Measurements from ENCODE around the gene ARHGEF19. TPM values are rescaled to one million over a fixed set of nuclear protein-coding genes. Genes with fewer than 3 reads are reported as not detected.
A peak's percentile ranks its signal among the peaks of the same experiment; 100 is the strongest.

The ARHGEF19 gene
- total and polyA plus RNA-seq, 9 of the 15 experiments (the other 6 are each of a cell fraction or from before 2014, with no cell fraction given), result 0.73 to 21.0 (median 5.2) TPM

DNA sequence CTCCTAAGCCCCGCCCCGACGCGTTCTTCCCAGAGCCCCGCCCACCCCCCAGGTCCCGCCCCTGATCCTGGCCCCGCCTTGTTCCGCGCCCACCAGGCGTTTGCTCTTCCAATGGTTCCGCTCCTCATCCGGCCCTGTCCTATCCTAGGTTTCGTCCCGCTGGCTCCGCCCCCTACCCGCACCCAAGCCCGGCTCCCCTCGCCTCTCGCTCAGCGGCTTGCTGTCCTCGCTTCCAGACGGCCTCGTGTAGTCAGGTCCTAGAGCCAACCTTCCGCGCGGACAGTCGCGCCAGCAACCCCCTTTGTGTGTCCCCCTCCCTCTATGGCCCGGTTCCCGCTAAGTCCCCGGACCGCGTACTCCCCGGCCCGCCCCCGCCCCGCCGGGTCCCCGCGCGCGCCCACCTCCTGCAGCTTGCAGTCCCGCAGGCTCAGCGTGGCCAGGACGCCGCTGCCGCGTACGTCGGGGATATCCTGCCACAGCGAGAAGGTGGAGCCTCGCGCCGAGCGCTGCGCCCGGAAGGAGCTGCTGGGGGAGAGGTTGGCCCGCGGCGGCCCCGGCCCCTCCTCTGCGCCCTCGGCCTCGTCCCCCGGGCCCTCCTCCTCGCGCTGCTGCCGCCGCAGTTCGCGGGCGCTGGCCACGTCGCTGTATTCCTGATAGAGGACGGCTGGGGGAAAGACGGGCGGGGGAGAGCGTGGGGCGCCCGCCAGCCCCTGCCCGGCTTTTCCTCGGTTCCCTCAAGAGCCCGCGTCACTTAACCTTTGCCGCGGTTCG is 5.7 kb downstream of the ARHGEF19 start (continued):
- TF ChIP-seq, protein P1, sequence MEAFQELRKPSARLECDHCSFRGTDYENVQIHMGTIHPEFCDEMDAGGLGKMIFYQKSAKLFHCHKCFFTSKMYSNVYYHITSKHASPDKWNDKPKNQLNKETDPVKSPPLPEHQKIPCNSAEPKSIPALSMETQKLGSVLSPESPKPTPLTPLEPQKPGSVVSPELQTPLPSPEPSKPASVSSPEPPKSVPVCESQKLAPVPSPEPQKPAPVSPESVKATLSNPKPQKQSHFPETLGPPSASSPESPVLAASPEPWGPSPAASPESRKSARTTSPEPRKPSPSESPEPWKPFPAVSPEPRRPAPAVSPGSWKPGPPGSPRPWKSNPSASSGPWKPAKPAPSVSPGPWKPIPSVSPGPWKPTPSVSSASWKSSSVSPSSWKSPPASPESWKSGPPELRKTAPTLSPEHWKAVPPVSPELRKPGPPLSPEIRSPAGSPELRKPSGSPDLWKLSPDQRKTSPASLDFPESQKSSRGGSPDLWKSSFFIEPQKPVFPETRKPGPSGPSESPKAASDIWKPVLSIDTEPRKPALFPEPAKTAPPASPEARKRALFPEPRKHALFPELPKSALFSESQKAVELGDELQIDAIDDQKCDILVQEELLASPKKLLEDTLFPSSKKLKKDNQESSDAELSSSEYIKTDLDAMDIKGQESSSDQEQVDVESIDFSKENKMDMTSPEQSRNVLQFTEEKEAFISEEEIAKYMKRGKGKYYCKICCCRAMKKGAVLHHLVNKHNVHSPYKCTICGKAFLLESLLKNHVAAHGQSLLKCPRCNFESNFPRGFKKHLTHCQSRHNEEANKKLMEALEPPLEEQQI (IDR thresholded peaks at IDR 0.05), result no peak
- TF ChIP-seq U2AF1 (optimal IDR thresholded peaks at IDR 0.05; ENCODE audit: low read depth, low read length) (peak; percentile 69), HNRNPL (IDR thresholded peaks at IDR 0.05; ENCODE audit: low read depth, low read length) (peak; percentile 79; the same call in 1 of the 2 replicates), ZFX (CRISPR knock-in tag; IDR thresholded peaks at IDR 0.05) (peak; percentile 68; the same call in 1 of the 2 replicates), TEAD2 (tag; IDR thresholded peaks at IDR 0.05) (no peak), ZNF41 (CRISPR knock-in tag; conservative IDR thresholded peaks at IDR 0.05) (no peak), TCF7L2 (IDR thresholded peaks at IDR 0.05; ENCODE audit: low read depth, low read length) (0 out of 2 replicates have a peak, but pooled peaks have one; percentile 21), TAF9B (IDR thresholded peaks at IDR 0.05; ENCODE audit: partially characterized antibody) (no peak), ZNF197 (CRISPR knock-in tag; IDR thresholded peaks at IDR 0.05; ENCODE audit: low read depth) (no peak), FOXK1 (CRISPR knock-in tag; IDR thresholded peaks at IDR 0.05; ENCODE audit: borderline replicate concordance) (no peak; the same call in 1 of the 2 replicates), NFE2 (IDR thresholded peaks at IDR 0.05; ENCODE audit: low read depth) (no peak), CXXC5 (CRISPR knock-in tag; IDR thresholded peaks at IDR 0.05) (peak; percentile 96), SNIP1 (IDR thresholded peaks at IDR 0.05; ENCODE audit: low read depth) (no peak), ZNF232 (CRISPR knock-in tag; IDR thresholded peaks at IDR 0.05) (no peak)
- TF ChIP-seq, protein P2, sequence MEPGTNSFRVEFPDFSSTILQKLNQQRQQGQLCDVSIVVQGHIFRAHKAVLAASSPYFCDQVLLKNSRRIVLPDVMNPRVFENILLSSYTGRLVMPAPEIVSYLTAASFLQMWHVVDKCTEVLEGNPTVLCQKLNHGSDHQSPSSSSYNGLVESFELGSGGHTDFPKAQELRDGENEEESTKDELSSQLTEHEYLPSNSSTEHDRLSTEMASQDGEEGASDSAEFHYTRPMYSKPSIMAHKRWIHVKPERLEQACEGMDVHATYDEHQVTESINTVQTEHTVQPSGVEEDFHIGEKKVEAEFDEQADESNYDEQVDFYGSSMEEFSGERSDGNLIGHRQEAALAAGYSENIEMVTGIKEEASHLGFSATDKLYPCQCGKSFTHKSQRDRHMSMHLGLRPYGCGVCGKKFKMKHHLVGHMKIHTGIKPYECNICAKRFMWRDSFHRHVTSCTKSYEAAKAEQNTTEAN (CRISPR knock-in tag; IDR thresholded peaks at IDR 0.05), result no peak
- TF ChIP-seq, protein P3, sequence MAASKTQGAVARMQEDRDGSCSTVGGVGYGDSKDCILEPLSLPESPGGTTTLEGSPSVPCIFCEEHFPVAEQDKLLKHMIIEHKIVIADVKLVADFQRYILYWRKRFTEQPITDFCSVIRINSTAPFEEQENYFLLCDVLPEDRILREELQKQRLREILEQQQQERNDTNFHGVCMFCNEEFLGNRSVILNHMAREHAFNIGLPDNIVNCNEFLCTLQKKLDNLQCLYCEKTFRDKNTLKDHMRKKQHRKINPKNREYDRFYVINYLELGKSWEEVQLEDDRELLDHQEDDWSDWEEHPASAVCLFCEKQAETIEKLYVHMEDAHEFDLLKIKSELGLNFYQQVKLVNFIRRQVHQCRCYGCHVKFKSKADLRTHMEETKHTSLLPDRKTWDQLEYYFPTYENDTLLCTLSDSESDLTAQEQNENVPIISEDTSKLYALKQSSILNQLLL (CRISPR knock-in tag; IDR thresholded peaks at IDR 0.05; ENCODE audit: borderline replicate concordance), result no peak
- TF ChIP-seq, protein P4, sequence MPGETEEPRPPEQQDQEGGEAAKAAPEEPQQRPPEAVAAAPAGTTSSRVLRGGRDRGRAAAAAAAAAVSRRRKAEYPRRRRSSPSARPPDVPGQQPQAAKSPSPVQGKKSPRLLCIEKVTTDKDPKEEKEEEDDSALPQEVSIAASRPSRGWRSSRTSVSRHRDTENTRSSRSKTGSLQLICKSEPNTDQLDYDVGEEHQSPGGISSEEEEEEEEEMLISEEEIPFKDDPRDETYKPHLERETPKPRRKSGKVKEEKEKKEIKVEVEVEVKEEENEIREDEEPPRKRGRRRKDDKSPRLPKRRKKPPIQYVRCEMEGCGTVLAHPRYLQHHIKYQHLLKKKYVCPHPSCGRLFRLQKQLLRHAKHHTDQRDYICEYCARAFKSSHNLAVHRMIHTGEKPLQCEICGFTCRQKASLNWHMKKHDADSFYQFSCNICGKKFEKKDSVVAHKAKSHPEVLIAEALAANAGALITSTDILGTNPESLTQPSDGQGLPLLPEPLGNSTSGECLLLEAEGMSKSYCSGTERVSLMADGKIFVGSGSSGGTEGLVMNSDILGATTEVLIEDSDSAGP (CRISPR knock-in tag; IDR thresholded peaks at IDR 0.05), result 0 out of 2 replicates have a peak, but pooled peaks have one; percentile 57
- TF ChIP-seq, protein P5, sequence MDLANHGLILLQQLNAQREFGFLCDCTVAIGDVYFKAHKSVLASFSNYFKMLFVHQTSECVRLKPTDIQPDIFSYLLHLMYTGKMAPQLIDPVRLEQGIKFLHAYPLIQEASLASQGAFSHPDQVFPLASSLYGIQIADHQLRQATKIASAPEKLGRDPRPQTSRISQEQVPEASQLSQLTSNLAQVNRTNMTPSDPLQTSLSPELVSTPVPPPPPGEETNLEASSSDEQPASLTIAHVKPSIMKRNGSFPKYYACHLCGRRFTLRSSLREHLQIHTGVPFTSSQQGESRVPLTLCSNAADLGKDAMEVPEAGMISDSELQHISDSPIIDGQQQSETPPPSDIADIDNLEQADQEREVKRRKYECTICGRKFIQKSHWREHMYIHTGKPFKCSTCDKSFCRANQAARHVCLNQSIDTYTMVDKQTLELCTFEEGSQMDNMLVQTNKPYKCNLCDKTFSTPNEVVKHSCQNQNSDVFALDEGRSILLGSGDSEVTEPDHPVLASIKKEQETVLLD (IDR thresholded peaks at IDR 0.05), result no peak
- TF ChIP-seq, protein P6, sequence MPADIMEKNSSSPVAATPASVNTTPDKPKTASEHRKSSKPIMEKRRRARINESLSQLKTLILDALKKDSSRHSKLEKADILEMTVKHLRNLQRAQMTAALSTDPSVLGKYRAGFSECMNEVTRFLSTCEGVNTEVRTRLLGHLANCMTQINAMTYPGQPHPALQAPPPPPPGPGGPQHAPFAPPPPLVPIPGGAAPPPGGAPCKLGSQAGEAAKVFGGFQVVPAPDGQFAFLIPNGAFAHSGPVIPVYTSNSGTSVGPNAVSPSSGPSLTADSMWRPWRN (IDR thresholded peaks at IDR 0.05; ENCODE audit: low read depth), result no peak

All from K562 (cell line).